B cell (primary cell): ENCODE results near the gene CACNB4.

Experiments used
- EZH2 ChIP-seq: IDR thresholded peaks from 2 replicates; pipeline ENCODE4 v1.6.1; 2012; ENCODE audit warnings: borderline replicate concordance, low read depth, mild to moderate bottlenecking, moderate library complexity, low read length; ENCODE audit not compliant: insufficient read depth, poor library complexity, severe bottlenecking
- TF ChIP-seq, protein P1 (sequence below): fragments of 200-600 bp; IDR thresholded peaks from one replicate; pipeline ENCODE4 v1.8.0; 2022; ENCODE audit warnings: antibody characterized with exemption, mild to moderate bottlenecking

DNA sequence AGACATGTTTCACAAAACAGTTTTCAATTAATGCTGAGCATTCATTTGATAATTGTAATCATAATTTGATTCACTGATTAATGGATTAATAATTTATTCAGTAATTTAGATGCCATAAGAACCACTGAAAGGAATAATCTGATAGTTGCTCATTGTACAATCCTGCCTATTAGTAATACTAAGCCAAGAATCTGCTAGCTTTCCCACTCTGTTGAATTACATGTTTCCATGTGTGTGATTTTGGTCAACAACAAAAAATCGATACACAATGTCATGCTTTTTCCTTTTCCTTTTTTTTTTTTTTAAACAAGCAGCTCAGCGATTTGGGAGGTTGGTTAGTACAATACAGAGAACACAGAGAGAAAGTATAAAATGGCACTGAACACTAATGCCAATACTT is 296.5 kb downstream of the CACNB4 start:
- TF ChIP-seq, protein P1, sequence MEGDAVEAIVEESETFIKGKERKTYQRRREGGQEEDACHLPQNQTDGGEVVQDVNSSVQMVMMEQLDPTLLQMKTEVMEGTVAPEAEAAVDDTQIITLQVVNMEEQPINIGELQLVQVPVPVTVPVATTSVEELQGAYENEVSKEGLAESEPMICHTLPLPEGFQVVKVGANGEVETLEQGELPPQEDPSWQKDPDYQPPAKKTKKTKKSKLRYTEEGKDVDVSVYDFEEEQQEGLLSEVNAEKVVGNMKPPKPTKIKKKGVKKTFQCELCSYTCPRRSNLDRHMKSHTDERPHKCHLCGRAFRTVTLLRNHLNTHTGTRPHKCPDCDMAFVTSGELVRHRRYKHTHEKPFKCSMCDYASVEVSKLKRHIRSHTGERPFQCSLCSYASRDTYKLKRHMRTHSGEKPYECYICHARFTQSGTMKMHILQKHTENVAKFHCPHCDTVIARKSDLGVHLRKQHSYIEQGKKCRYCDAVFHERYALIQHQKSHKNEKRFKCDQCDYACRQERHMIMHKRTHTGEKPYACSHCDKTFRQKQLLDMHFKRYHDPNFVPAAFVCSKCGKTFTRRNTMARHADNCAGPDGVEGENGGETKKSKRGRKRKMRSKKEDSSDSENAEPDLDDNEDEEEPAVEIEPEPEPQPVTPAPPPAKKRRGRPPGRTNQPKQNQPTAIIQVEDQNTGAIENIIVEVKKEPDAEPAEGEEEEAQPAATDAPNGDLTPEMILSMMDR, result no peak
- no peak for TF ChIP-seq EZH2
